IMR-90 (cell line): Measurements from ENCODE around the gene PCGF3. TPM values are rescaled to one million over a fixed set of nuclear protein-coding genes. Genes with fewer than 3 reads are reported as not detected.

Experiments used
- ATAC-seq: fragments of 200-7000 bp; cut with Tn5 transposase; 2 replicates; pipeline ENCODE4 v1.9.1; 2020; ENCODE audit warnings: low read depth, mild to moderate bottlenecking, moderate library complexity
- BruUV-seq: library from RNA; stranded (reverse); fragments of 400-500 nt; replicated peaks from 2 replicates; lab custom pipeline; 2021; lab: Mats Ljungman, UMichigan
- CTCF ChIA-PET: fragments of 300-600 bp; formaldehyde crosslinking; extraction: SDS; loops from one replicate; lab custom pipeline; 2021; ENCODE audit warnings: antibody characterized with exemption; lab: Yijun Ruan, JAX
- POLR2A ChIA-PET: fragments of 300-600 bp; sonication (Branson Sonifier 250); formaldehyde crosslinking; loops from one replicate; lab custom pipeline; 2022; ENCODE audit warnings: antibody characterized with exemption; ENCODE audit not compliant: unreplicated experiment; lab: Charles Lee
- DNase-seq: peaks from one replicate; pipeline ENCODE4 v3.0.0; 2013
- H2AFZ ChIP-seq: replicated peaks from 2 replicates; pipeline ENCODE3; 2013; ENCODE audit warnings: low read length, mild to moderate bottlenecking; ENCODE audit not compliant: poor library complexity
- H2AK5ac ChIP-seq: 2 replicates; pipeline ENCODE4 v1.6.1; 2013; ENCODE audit warnings: low read depth, low read length, inconsistent platforms
- H2AK9ac ChIP-seq: replicated peaks from 2 replicates; pipeline ENCODE3; 2013; ENCODE audit warnings: mild to moderate bottlenecking, low read depth, low read length, moderate library complexity; ENCODE audit not compliant: poor library complexity
- H2BK120ac ChIP-seq: 2 replicates; pipeline ENCODE4 v1.6.1; 2013; ENCODE audit warnings: low read depth, low read length, inconsistent platforms
- H2BK15ac ChIP-seq: 3 replicates; pipeline ENCODE4 v1.6.1; 2013; ENCODE audit warnings: low read depth, low read length, inconsistent platforms
- H2BK20ac ChIP-seq: 2 replicates; pipeline ENCODE4 v1.6.1; 2013; ENCODE audit warnings: low read depth, mild to moderate bottlenecking, inconsistent platforms, low read length, moderate library complexity
- H2BK5ac ChIP-seq: 2 replicates; pipeline ENCODE4 v1.6.1; 2013; ENCODE audit warnings: mild to moderate bottlenecking, low read depth, low read length, inconsistent platforms; ENCODE audit not compliant: poor library complexity, severe bottlenecking
- H3K14ac ChIP-seq: replicated peaks from 2 replicates; pipeline ENCODE4 v1.6.1; 2013; ENCODE audit warnings: low read depth, low read length, inconsistent platforms
- H3K18ac ChIP-seq: 2 replicates; pipeline ENCODE4 v1.6.1; 2013; ENCODE audit warnings: low read depth, low read length, control low read depth
- H3K23ac ChIP-seq: 2 replicates; pipeline ENCODE4 v1.6.1; 2013; ENCODE audit warnings: low read depth, low read length, inconsistent platforms
- H3K27ac ChIP-seq: 2 replicates; pipeline ENCODE4 v1.5.1; 2013; ENCODE audit warnings: mild to moderate bottlenecking, control low read depth, low read length; ENCODE audit not compliant: insufficient read depth
- H3K27me3 ChIP-seq: 2 replicates; pipeline ENCODE4 v1.6.1; 2013; ENCODE audit warnings: low read length; ENCODE audit not compliant: control insufficient read depth, insufficient read depth
- H3K36me3 ChIP-seq: 2 replicates; pipeline ENCODE4 v1.6.1; 2013; ENCODE audit warnings: low read length, mixed read lengths; ENCODE audit not compliant: control insufficient read depth, insufficient read depth
- H3K4ac ChIP-seq: 2 replicates; pipeline ENCODE4 v1.6.1; 2013; ENCODE audit warnings: low read depth, low read length, inconsistent platforms
- H3K4me1 ChIP-seq: 2 replicates; pipeline ENCODE4 v1.6.1; 2013; ENCODE audit warnings: low read length, mixed read lengths; ENCODE audit not compliant: control insufficient read depth, insufficient read depth
- H3K4me2 ChIP-seq: 2 replicates; pipeline ENCODE4 v1.6.1; 2013; ENCODE audit warnings: low read depth, mild to moderate bottlenecking, control low read depth, low read length, moderate library complexity
- H3K4me3 ChIP-seq: 2 replicates; pipeline ENCODE4 v1.5.1; 2013; ENCODE audit warnings: low read depth, mild to moderate bottlenecking, control low read depth, low read length, moderate library complexity; ENCODE audit not compliant: insufficient read depth
- H3K56ac ChIP-seq: 2 replicates; pipeline ENCODE4 v1.6.1; 2013; ENCODE audit warnings: low read length, inconsistent platforms; ENCODE audit not compliant: insufficient read depth; ENCODE audit errors: extremely low read depth
- H3K79me1 ChIP-seq, 2 experiments: 2 replicates each; pipeline ENCODE4 v1.6.1; 2013; ENCODE audit warnings: low read length in 2 of 2, inconsistent platforms in 1 of 2, low read depth in 1 of 2
- H3K9ac ChIP-seq: 2 replicates; pipeline ENCODE4 v1.6.1; 2013; ENCODE audit warnings: low read depth, low read length, control low read depth
- H3K9me1 ChIP-seq: 2 replicates; pipeline ENCODE4 v1.6.1; 2013; ENCODE audit warnings: low read length, inconsistent platforms; ENCODE audit not compliant: insufficient read depth
- H3K9me3 ChIP-seq: 2 replicates; pipeline ENCODE4 v1.6.1; 2013; ENCODE audit warnings: low read length; ENCODE audit not compliant: control insufficient read depth, insufficient read depth
- H4K20me1 ChIP-seq: 2 replicates; pipeline ENCODE4 v1.6.1; 2013; ENCODE audit warnings: low read length, inconsistent platforms; ENCODE audit not compliant: insufficient read depth
- H4K5ac ChIP-seq: 2 replicates; pipeline ENCODE4 v1.6.1; 2013; ENCODE audit warnings: mild to moderate bottlenecking, low read depth, low read length, control low read depth
- H4K8ac ChIP-seq, 2 experiments: 2 replicates each; pipeline ENCODE4 v1.6.1; 2013; ENCODE audit warnings: low read depth in 2 of 2, low read length in 2 of 2, control low read depth in 1 of 2, inconsistent platforms in 1 of 2
- H4K91ac ChIP-seq: 2 replicates; pipeline ENCODE4 v1.6.1; 2013; ENCODE audit warnings: low read depth, low read length, inconsistent platforms; ENCODE audit not compliant: insufficient read depth
- BHLHE40 ChIP-seq: fragments of 150-350 bp; IDR thresholded peaks from 2 replicates; pipeline ENCODE4 v1.6.1; 2016; ENCODE audit warnings: mild to moderate bottlenecking, low read depth, low read length
- CHD1 ChIP-seq: IDR thresholded peaks from 2 replicates; pipeline ENCODE4 v1.6.1; 2012; ENCODE audit warnings: low read depth, low read length, improper control_type of control experiment
- FOS ChIP-seq: fragments of 150-350 bp; IDR thresholded peaks from 2 replicates; pipeline ENCODE4 v1.6.1; 2016; ENCODE audit warnings: low read depth, low read length
- MAFK ChIP-seq: IDR thresholded peaks from 2 replicates; pipeline ENCODE4 v1.6.1; 2012; ENCODE audit warnings: low read depth, low read length, improper control_type of control experiment
- MXI1 ChIP-seq: IDR thresholded peaks from 2 replicates; pipeline ENCODE4 v1.6.1; 2012; ENCODE audit warnings: low read depth, mild to moderate bottlenecking, low read length, moderate library complexity, borderline replicate concordance
- POLR2A ChIP-seq: IDR thresholded peaks from 2 replicates; pipeline ENCODE4 v1.6.1; 2012; ENCODE audit warnings: mild to moderate bottlenecking, low read depth, low read length
- RAD21 ChIP-seq: IDR thresholded peaks from 2 replicates; pipeline ENCODE4 v1.6.1; 2012; ENCODE audit warnings: low read length, improper control_type of control experiment
- RFX5 ChIP-seq: IDR thresholded peaks from 2 replicates; pipeline ENCODE4 v1.8.0; 2012; ENCODE audit warnings: low read depth, mild to moderate bottlenecking, low read length, moderate library complexity
- WGBS, 2 experiments: methylation state at CpG; one replicate each; pipeline versions ENCODE4 v1.1.5 to v1.1.7; 2013; ENCODE audit warnings: missing lambda C conversion rate in 2 of 2; ENCODE audit not compliant: insufficient read length in 1 of 2; ENCODE audit errors: extremely low coverage in 2 of 2; 5-methylcytosine and 5-hydroxymethylcytosine counted together
- dilution Hi-C: fragments of 300-500 bp; cut with HindIII; formaldehyde crosslinking; loops from one replicate; pipeline ENCODE4 v1.14.3; 2018; ENCODE audit warnings: low sequenced_read_pairs; ENCODE audit not compliant: unreplicated experiment
- in situ Hi-C: fragments of 300-500 bp; cut with MboI; formaldehyde crosslinking; loops from 3 replicates; pipeline ENCODE4 v1.14.3; 2019; ENCODE audit warnings: low sequenced_read_pairs, inconsistent platforms, mixed read lengths
- intact Hi-C: fragments of 100-400 bp; cut with micrococcal nuclease; formaldehyde crosslinking; loops from 2 replicates; pipeline ENCODE4 v1.10.0; 2022
- polyA plus RNA-seq, 3 experiments: library from polyadenylated mRNA; depleted of rRNA; stranded (reverse); fragments of >200 nt; gene quantifications; 2 replicates each; pipeline ENCODE4 v1.2.3, GENCODE V29; 2012; ENCODE audit warnings: low replicate concordance in 1 of 3
- total RNA-seq: library from RNA; depleted of rRNA; stranded (reverse); fragments of >200 nt; gene quantifications from 2 replicates; pipeline ENCODE4 v1.2.3, GENCODE V29; 2012
- TF ChIP-seq, protein P1 (sequence below): fragments of 150-350 bp; IDR thresholded peaks from 2 replicates; pipeline ENCODE4 v1.6.1; 2016; ENCODE audit warnings: low read depth, mild to moderate bottlenecking, low read length, moderate library complexity, borderline replicate concordance
- TF ChIP-seq, protein P2 (sequence below): conservative IDR thresholded peaks from 2 replicates; pipeline ENCODE4 v1.5.1; 2012; ENCODE audit warnings: mild to moderate bottlenecking, low read depth, low read length, improper control_type of control experiment
- TF ChIP-seq, protein P3 (sequence below): fragments of 150-350 bp; IDR thresholded peaks from 2 replicates; pipeline ENCODE4 v1.6.1; 2017; ENCODE audit warnings: mild to moderate bottlenecking, antibody characterized with exemption, low read length, low read depth

Gene PCGF3
- total and polyA plus RNA-seq, 2 of the 4 experiments (the other 2 are of a cell fraction), result 40.0 to 55.3 TPM

- TF ChIP-seq CHD1, result no peak
Observed at GRCh38 chr4:818106-818921, 112.7 kb downstream of the PCGF3 start (continued).

GRCh38 chr4:819401-820229 lies 114.0 kb downstream of the PCGF3 start:
- H2BK15ac ChIP-seq, result no peak overlapping the region
- POLR2A ChIA-PET, result no interaction called here
- H3K4ac ChIP-seq, result no peak overlapping the region
- H4K8ac ChIP-seq, result no peak overlapping the region
- H2BK20ac ChIP-seq, result no peak overlapping the region
- no peak overlapping the region for H2BK5ac ChIP-seq
- no peaks in the 10 kb centered on the region; the same call in 1 of the 2 replicates for H4K20me1 ChIP-seq
- no peaks in the 10 kb centered on the region for H3K36me3 ChIP-seq
- in situ Hi-C loops (no loop called here), dilution Hi-C loops (no loop called here), intact Hi-C loops (no loop called here)
- no peaks in the 10 kb centered on the region for H3K9me1 ChIP-seq
- peaks cover 4% of the 10 kb centered on the region for H3K9me3 ChIP-seq
- no peaks in the 10 kb centered on the region for H3K4me1 ChIP-seq
- H2BK120ac ChIP-seq, result no peak overlapping the region
- CTCF ChIA-PET, result no interaction called here
- H4K5ac ChIP-seq, result no peak overlapping the region
- no peak overlapping the region for H3K4me2 ChIP-seq
- H4K91ac ChIP-seq, result no peak overlapping the region
- no peaks in the 10 kb centered on the region for H3K79me1 ChIP-seq
- H3K9ac ChIP-seq, result no peak overlapping the region
- no peak overlapping the region for H2AFZ ChIP-seq
- no peak overlapping the region for H2AK5ac ChIP-seq
- no peak overlapping the region for H2AK9ac ChIP-seq
- ATAC-seq (no peak), DNase-seq (no peak)
- no peak overlapping the region for H3K27ac ChIP-seq
- peaks cover 78% of the 10 kb centered on the region for H3K27me3 ChIP-seq
- no peak overlapping the region for H3K56ac ChIP-seq
- 52% methylated on average over 5 of the region's 20 CpGs; no CpG with 5 or more reads in 1 of the 2 experiments for WGBS, 2 experiments
- H3K23ac ChIP-seq, result no peak overlapping the region
- BruUV-seq, result no TSS peak
- no peak overlapping the region for H3K18ac ChIP-seq
- no peak overlapping the region for H3K14ac ChIP-seq
- H3K4me3 ChIP-seq, result no peak overlapping the region
- TF ChIP-seq FOS, result no peak
- no peak for TF ChIP-seq RAD21
- no peak for TF ChIP-seq RFX5
- TF ChIP-seq CHD1, result no peak
- no peak for TF ChIP-seq MXI1
- no peak for TF ChIP-seq MAFK
- TF ChIP-seq POLR2A, result no peak
- TF ChIP-seq BHLHE40, result no peak
- TF ChIP-seq, protein P1, sequence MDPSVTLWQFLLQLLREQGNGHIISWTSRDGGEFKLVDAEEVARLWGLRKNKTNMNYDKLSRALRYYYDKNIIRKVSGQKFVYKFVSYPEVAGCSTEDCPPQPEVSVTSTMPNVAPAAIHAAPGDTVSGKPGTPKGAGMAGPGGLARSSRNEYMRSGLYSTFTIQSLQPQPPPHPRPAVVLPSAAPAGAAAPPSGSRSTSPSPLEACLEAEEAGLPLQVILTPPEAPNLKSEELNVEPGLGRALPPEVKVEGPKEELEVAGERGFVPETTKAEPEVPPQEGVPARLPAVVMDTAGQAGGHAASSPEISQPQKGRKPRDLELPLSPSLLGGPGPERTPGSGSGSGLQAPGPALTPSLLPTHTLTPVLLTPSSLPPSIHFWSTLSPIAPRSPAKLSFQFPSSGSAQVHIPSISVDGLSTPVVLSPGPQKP, result no peak
- TF ChIP-seq, protein P2, sequence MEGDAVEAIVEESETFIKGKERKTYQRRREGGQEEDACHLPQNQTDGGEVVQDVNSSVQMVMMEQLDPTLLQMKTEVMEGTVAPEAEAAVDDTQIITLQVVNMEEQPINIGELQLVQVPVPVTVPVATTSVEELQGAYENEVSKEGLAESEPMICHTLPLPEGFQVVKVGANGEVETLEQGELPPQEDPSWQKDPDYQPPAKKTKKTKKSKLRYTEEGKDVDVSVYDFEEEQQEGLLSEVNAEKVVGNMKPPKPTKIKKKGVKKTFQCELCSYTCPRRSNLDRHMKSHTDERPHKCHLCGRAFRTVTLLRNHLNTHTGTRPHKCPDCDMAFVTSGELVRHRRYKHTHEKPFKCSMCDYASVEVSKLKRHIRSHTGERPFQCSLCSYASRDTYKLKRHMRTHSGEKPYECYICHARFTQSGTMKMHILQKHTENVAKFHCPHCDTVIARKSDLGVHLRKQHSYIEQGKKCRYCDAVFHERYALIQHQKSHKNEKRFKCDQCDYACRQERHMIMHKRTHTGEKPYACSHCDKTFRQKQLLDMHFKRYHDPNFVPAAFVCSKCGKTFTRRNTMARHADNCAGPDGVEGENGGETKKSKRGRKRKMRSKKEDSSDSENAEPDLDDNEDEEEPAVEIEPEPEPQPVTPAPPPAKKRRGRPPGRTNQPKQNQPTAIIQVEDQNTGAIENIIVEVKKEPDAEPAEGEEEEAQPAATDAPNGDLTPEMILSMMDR, result no peak
- TF ChIP-seq, protein P3, sequence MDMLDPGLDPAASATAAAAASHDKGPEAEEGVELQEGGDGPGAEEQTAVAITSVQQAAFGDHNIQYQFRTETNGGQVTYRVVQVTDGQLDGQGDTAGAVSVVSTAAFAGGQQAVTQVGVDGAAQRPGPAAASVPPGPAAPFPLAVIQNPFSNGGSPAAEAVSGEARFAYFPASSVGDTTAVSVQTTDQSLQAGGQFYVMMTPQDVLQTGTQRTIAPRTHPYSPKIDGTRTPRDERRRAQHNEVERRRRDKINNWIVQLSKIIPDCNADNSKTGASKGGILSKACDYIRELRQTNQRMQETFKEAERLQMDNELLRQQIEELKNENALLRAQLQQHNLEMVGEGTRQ, result no peak
